H1 (cell line): ENCODE measurements around the gene NUBPL.

Source experiments
- CTCF ChIP-seq, 3 experiments: IDR thresholded peaks; 1 replicate in 2 of 3; 2 replicates in 1 of 3; pipeline versions ENCODE4 v1.5.1 to v1.6.1; 2011; ENCODE audit warnings: low read length in 3 of 3, mild to moderate bottlenecking in 3 of 3, inconsistent platforms in 2 of 3, low read depth in 1 of 3, moderate library complexity in 1 of 3; ENCODE audit not compliant: insufficient read depth in 1 of 3; ENCODE audit errors: control extremely low read depth in 1 of 3
- EZH2 ChIP-seq: fragments of 200-600 bp; sonication (generic); IDR thresholded peaks from 2 replicates; pipeline ENCODE4 v1.7.1; 2012; ENCODE audit warnings: low read depth, mild to moderate bottlenecking, moderate library complexity, low read length, inconsistent platforms; ENCODE audit not compliant: severe bottlenecking
- HDAC6 ChIP-seq: IDR thresholded peaks from one replicate; pipeline ENCODE4 v1.7.1; 2012; ENCODE audit warnings: low read depth, mild to moderate bottlenecking, inconsistent platforms, low read length, moderate library complexity
- JUN ChIP-seq: IDR thresholded peaks from 2 replicates; pipeline ENCODE4 v1.6.1; 2011; ENCODE audit warnings: low read depth, mild to moderate bottlenecking, improper control_type of control experiment, low read length
- POLR2A ChIP-seq, 2 experiments: IDR thresholded peaks; 1 replicate in 1 of 2; 2 replicates in 1 of 2; pipeline ENCODE4 v1.6.1; 2011; ENCODE audit warnings: low read depth in 2 of 2, low read length in 2 of 2, mild to moderate bottlenecking in 2 of 2; ENCODE audit errors: control extremely low read depth in 1 of 2
- POLR2AphosphoS5 ChIP-seq: IDR thresholded peaks from 2 replicates; pipeline ENCODE4 v1.6.1; 2011; ENCODE audit warnings: low read depth, low read length
- RAD21 ChIP-seq, 2 experiments: IDR thresholded peaks in 1 of 2; conservative IDR thresholded peaks in 1 of 2; 2 replicates each; pipeline ENCODE4 v1.6.1; 2011; ENCODE audit warnings: low read depth in 2 of 2, low read length in 2 of 2, improper control_type of control experiment in 1 of 2, inconsistent platforms in 1 of 2, mild to moderate bottlenecking in 1 of 2, moderate library complexity in 1 of 2
- RFX5 ChIP-seq: IDR thresholded peaks from 2 replicates; pipeline ENCODE4 v1.6.1; 2011; ENCODE audit warnings: low read depth, low read length, improper control_type of control experiment, borderline replicate concordance
- RNF2 ChIP-seq: fragments of 200-900, 300-1000 bp; sonication (generic); IDR thresholded peaks from 2 replicates; pipeline ENCODE4 v1.7.1; 2016; ENCODE audit warnings: borderline replicate concordance, low read depth, mild to moderate bottlenecking, antibody characterized with exemption, low read length; ENCODE audit not compliant: poor library complexity, severe bottlenecking; ENCODE audit errors: missing control alignments
- SRF ChIP-seq: IDR thresholded peaks from 2 replicates; pipeline ENCODE4 v1.6.1; 2011; ENCODE audit warnings: mild to moderate bottlenecking, low read depth, low read length, moderate library complexity
- TCF12 ChIP-seq: IDR thresholded peaks from 2 replicates; pipeline ENCODE4 v1.6.1; 2011; ENCODE audit warnings: low read depth, mild to moderate bottlenecking, low read length
- ZNF274 ChIP-seq: IDR thresholded peaks from 2 replicates; pipeline ENCODE4 v1.7.0; 2012; ENCODE audit warnings: low read length, borderline replicate concordance; ENCODE audit errors: extremely low read depth
- TF ChIP-seq, protein P1 (sequence below): IDR thresholded peaks from 2 replicates; pipeline ENCODE4 v1.6.1; 2012; ENCODE audit warnings: inconsistent platforms

- TF ChIP-seq POLR2AphosphoS5 (no peak), POLR2A (IDR thresholded peaks at IDR 0.05; ENCODE audit: control extremely low read depth in 1 of 2, low read depth in 2 of 2, low read length in 2 of 2) (no peak), RNF2 (no peak), EZH2 (no peak), SRF (no peak), RFX5 (no peak), HDAC6 (no peak), ZNF274 (no peak), RAD21 (IDR thresholded peaks at IDR 0.05 in 1 of 2, conservative IDR thresholded peaks at IDR 0.05 in 1 of 2; ENCODE audit: low read depth in 2 of 2, low read length in 2 of 2) (no peak), CTCF (IDR thresholded peaks at IDR 0.05; ENCODE audit: control extremely low read depth in 1 of 3, insufficient read depth in 1 of 3, low read depth in 1 of 3, low read length in 3 of 3) (no peak), JUN (no peak), TCF12 (no peak)
- TF ChIP-seq, protein P1, sequence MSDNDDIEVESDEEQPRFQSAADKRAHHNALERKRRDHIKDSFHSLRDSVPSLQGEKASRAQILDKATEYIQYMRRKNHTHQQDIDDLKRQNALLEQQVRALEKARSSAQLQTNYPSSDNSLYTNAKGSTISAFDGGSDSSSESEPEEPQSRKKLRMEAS, result no peak
Observed at GRCh38 chr14:31781578-31781977, 220.4 kb downstream of the NUBPL start.
